Ascending aorta (tissue), 2 donors: Measurements from ENCODE around the gene PCLO. TPM values are rescaled to one million over a fixed set of nuclear protein-coding genes. Genes with fewer than 3 reads are reported as not detected.

Experiments used
- DNase-seq, 2 donors: peaks; one replicate each; pipeline ENCODE4 v3.0.0-alpha.2; 2019; ENCODE audit warnings: low spot score in 2 of 2
- H3K27ac ChIP-seq, 2 donors: fragments of 200-600 bp; sonication (generic); one replicate each; pipeline ENCODE4 v1.5.1; 2016 to 2017; ENCODE audit warnings: mild to moderate bottlenecking in 1 of 2
- H3K27me3 ChIP-seq: fragments of 200-600 bp; sonication (generic); one replicate; pipeline ENCODE4 v1.5.1; 2017
- H3K36me3 ChIP-seq, 2 donors: fragments of 200-600 bp; sonication (generic); one replicate each; pipeline ENCODE4 v1.5.1; 2016
- H3K4me1 ChIP-seq, 2 donors: fragments of 200-600 bp; sonication (generic); one replicate each; pipeline ENCODE4 v1.5.1; 2016 to 2017; ENCODE audit warnings: mild to moderate bottlenecking in 1 of 2
- H3K4me3 ChIP-seq, 2 donors: fragments of 200-600 bp; sonication (generic); one replicate each; pipeline ENCODE4 v1.5.1; 2016 to 2017; ENCODE audit warnings: mild to moderate bottlenecking in 1 of 2
- H3K9me3 ChIP-seq, 2 donors: fragments of 200-600 bp; sonication (generic); one replicate each; pipeline ENCODE4 v1.5.1; 2016
- CTCF ChIP-seq, 3 experiments: fragments of 200-600 bp in 2 of 3; fragments of 450-650 bp in 1 of 3; sonication (generic) in 2 of 3; IDR thresholded peaks; one replicate each; pipeline ENCODE4 v1.5.1; 2016 to 2019; ENCODE audit warnings: antibody characterized with exemption in 3 of 3, mild to moderate bottlenecking in 1 of 3, moderate library complexity in 1 of 3
- intact Hi-C: fragments of 100-400 bp; cut with DNase I; formaldehyde crosslinking; loops from one replicate; pipeline ENCODE4 v1.15.1; 2023
- total RNA-seq: library from RNA; depleted of rRNA; stranded (reverse); fragments of >200 nt; gene quantifications from one replicate; pipeline ENCODE4 v1.1.0, GENCODE V29; 2016

The PCLO gene
- total RNA-seq, 1 donor from 2014 or later, result 0.11 TPM

DNA sequence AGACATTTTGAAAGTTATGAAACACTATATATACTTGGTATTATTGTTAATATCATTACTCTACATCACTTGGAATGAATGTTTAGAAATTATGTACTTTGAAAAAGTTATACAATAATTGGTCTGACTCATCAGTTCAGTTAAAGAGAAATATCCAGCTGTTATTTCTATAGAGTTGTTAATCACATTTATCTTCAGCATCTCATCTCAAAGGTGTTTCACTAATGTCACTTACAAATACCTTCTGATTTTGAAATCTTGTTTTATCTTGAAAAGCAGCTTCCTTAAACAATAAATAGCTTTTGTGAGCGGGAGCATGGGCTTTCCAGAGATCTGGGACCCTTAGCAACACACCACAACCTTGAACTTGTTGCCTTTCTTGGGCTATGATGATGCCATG lies 205.2 kb downstream of the PCLO start:
- Histone ChIP-seq H3K9me3 (no peaks in the 10 kb centered on the region), H3K4me3 (no peak overlapping the region), H3K27me3 (no peaks in the 10 kb centered on the region), H3K4me1 (no peaks in the 10 kb centered on the region), H3K36me3 (no peaks in the 10 kb centered on the region), H3K27ac (no peak overlapping the region)
- TF ChIP-seq CTCF (IDR thresholded peaks at IDR 0.05), result no peak
- no peak for DNase-seq
- intact Hi-C loops, result no loop called here

- no peaks in the 10 kb centered on the region for H3K36me3 ChIP-seq
- no peak overlapping the region for H3K4me3 ChIP-seq
- intact Hi-C loops, result no loop called here
- DNase-seq, result no peak
- no peak overlapping the region for H3K27ac ChIP-seq
- no peaks in the 10 kb centered on the region for H3K27me3 ChIP-seq
- H3K9me3 ChIP-seq, result no peaks in the 10 kb centered on the region
- no peaks in the 10 kb centered on the region for H3K4me1 ChIP-seq
- TF ChIP-seq CTCF (IDR thresholded peaks at IDR 0.05), result no peak
Observed at GRCh38 chr7:82953324-82954027, 209.2 kb downstream of the PCLO start.

GRCh38 chr7:82950436-82950835 lies 212.2 kb downstream of the PCLO start:
- intact Hi-C loops, result no loop called here
- Histone ChIP-seq H3K36me3 (no peaks in the 10 kb centered on the region), H3K4me1 (no peaks in the 10 kb centered on the region), H3K27ac (no peak overlapping the region), H3K4me3 (no peak overlapping the region), H3K27me3 (no peaks in the 10 kb centered on the region), H3K9me3 (no peaks in the 10 kb centered on the region)
- no peak for TF ChIP-seq CTCF (IDR thresholded peaks at IDR 0.05)
- DNase-seq, result no peak

DNA sequence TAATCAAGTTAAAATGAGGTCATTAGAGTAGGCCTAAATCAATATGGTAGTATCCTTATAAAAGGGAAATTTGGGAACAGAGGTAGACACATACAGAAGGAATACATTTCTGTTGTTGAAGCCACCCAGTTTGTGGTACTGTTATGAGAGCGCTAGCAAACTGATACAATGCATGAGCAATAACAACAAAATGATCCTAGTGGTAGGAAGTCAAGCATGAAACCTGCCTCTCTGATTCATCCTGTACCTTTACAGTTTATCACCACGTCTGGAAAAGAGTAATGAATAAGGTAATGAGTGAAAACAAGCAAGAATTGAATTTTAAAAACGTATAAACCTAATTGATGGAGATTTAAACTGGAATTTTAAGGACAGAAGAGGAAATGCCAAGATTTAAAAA lies 217.2 kb downstream of the PCLO start:
- DNase-seq, result no peak
- Histone ChIP-seq H3K36me3 (no peaks in the 10 kb centered on the region), H3K4me1 (no peaks in the 10 kb centered on the region), H3K27ac (no peak overlapping the region), H3K9me3 (no peaks in the 10 kb centered on the region), H3K4me3 (no peak overlapping the region), H3K27me3 (no peaks in the 10 kb centered on the region)
- TF ChIP-seq CTCF (IDR thresholded peaks at IDR 0.05), result no peak
- intact Hi-C loops, result no loop called here

- TF ChIP-seq CTCF (IDR thresholded peaks at IDR 0.05), result no peak
- DNase-seq, result no peak
- Histone ChIP-seq H3K27me3 (no peaks in the 10 kb centered on the region), H3K4me3 (no peak overlapping the region), H3K36me3 (no peaks in the 10 kb centered on the region), H3K27ac (no peak overlapping the region), H3K9me3 (no peaks in the 10 kb centered on the region), H3K4me1 (no peaks in the 10 kb centered on the region)
- intact Hi-C loops, result no loop called here
Observed at GRCh38 chr7:82945056-82945455, 217.6 kb downstream of the PCLO start.

DNA sequence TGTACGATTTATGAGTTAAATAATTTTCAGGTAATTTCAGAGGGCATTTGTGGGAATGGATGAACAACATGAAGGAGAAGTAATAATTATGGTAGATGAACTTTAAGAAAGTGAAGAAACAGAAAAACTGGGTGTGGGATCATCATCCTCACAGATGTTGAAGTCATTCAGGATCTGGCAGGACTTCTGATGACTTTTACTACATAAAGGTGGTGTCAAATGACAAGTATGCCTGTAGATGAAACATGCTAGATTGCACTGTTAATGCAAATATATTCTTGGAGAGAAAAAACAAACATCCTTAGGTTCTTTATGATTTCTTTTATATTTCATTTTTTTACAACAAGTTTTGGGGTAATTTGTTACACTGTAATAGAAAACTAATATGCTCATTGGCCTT lies 230.2 kb downstream of the PCLO start:
- H3K27me3 ChIP-seq, result no peaks in the 10 kb centered on the region
- no peak overlapping the region for H3K4me3 ChIP-seq
- H3K36me3 ChIP-seq, result no peaks in the 10 kb centered on the region
- intact Hi-C loops, result no loop called here
- H3K27ac ChIP-seq, result no peak overlapping the region
- no peaks in the 10 kb centered on the region for H3K4me1 ChIP-seq
- no peaks in the 10 kb centered on the region for H3K9me3 ChIP-seq
- DNase-seq, result no peak
- no peak for TF ChIP-seq CTCF (IDR thresholded peaks at IDR 0.05)
